Adrenal gland (tissue), 5 donors: ENCODE data around the gene MS4A5.

ENCODE experiments used
- CTCF ChIP-seq, 6 experiments: fragments of 450-650 bp in 4 of 6; fragments of 200-600 bp in 2 of 6; sonication (generic) in 1 of 6; IDR thresholded peaks; 1 replicate in 5 of 6; 2 replicates in 1 of 6; pipeline versions ENCODE4 v1.5.1 to v1.8.0; 2016 to 2021; ENCODE audit warnings: antibody characterized with exemption in 6 of 6, mild to moderate bottlenecking in 2 of 6, moderate library complexity in 1 of 6
- POLR2A ChIP-seq, 2 donors: fragments of 450-650 bp; IDR thresholded peaks; one replicate each; pipeline ENCODE4 v1.6.1; 2017; ENCODE audit warnings: antibody characterized with exemption in 2 of 2, mild to moderate bottlenecking in 2 of 2, moderate library complexity in 1 of 2
- donor health status: DM: no; HTN: no; CAD: no.

- TF ChIP-seq CTCF (IDR thresholded peaks at IDR 0.05), result no peak
- TF ChIP-seq POLR2A (IDR thresholded peaks at IDR 0.05), result peak in 1 of 2 donors; percentile 5
These were observed 33.0 kb upstream of the MS4A5 start, which contains the start of gene MS4A14 for GRCh38 chr11:60396382-60396781.
